PC-3 (cell line): ENCODE measurements around the gene PDLIM5. TPM values are rescaled to one million over a fixed set of nuclear protein-coding genes. Genes with fewer than 3 reads are reported as not detected.

Source experiments
- ATAC-seq: fragments of 200-7000 bp; cut with Tn5 transposase; 2 replicates; pipeline ENCODE4 v1.9.1; 2020; ENCODE audit warnings: mild to moderate bottlenecking, moderate library complexity
- BruUV-seq: library from RNA; stranded (reverse); fragments of 400-500 nt; replicated peaks from 2 replicates; lab custom pipeline; 2021; lab: Mats Ljungman, UMichigan
- CTCF ChIA-PET: fragments of 300-600 bp; sonication (Branson Sonifier 250); formaldehyde crosslinking; loops from one replicate; lab custom pipeline; 2022; ENCODE audit warnings: antibody characterized with exemption; lab: Charles Lee
- POLR2A ChIA-PET: fragments of 300-600 bp; sonication (Branson Sonifier 250); formaldehyde crosslinking; loops from one replicate; lab custom pipeline; 2022; ENCODE audit warnings: antibody characterized with exemption; ENCODE audit not compliant: unreplicated experiment; lab: Charles Lee
- DNase-seq: peaks from one replicate; pipeline ENCODE4 v3.0.0-alpha.2; 2015
- H2AFZ ChIP-seq: fragments of 300-600 bp; sonication (generic); 2 replicates; pipeline ENCODE4 v1.6.0; 2016; ENCODE audit warnings: antibody characterized with exemption, low read length
- H3F3A ChIP-seq: fragments of 300-600 bp; sonication (generic); one replicate; pipeline ENCODE4 v1.6.0; 2017; ENCODE audit warnings: antibody characterized with exemption, low read length, control low read depth, mild to moderate bottlenecking; ENCODE audit not compliant: unreplicated experiment
- H3K27ac ChIP-seq: fragments of 300-600 bp; sonication (generic); 2 replicates; pipeline ENCODE4 v1.5.1; 2016; ENCODE audit warnings: mild to moderate bottlenecking, low read length
- H3K27me3 ChIP-seq: fragments of 300-600 bp; sonication (generic); 2 replicates; pipeline ENCODE4 v1.6.1; 2016; ENCODE audit warnings: low read length, mixed read lengths
- H3K36me3 ChIP-seq: fragments of 300-600 bp; sonication (generic); 2 replicates; pipeline ENCODE4 v1.6.1; 2016; ENCODE audit warnings: low read depth, mixed run types, low read length, mixed read lengths
- H3K4me1 ChIP-seq: fragments of 300-600 bp; sonication (generic); 2 replicates; pipeline ENCODE4 v1.5.1; 2016; ENCODE audit warnings: low read length; ENCODE audit not compliant: insufficient read depth
- H3K4me2 ChIP-seq: fragments of 300-600 bp; sonication (generic); 2 replicates; pipeline ENCODE4 v1.6.0; 2016; ENCODE audit warnings: low read length
- H3K4me3 ChIP-seq: fragments of 300-600 bp; sonication (generic); 2 replicates; pipeline ENCODE4 v1.5.1; 2016; ENCODE audit warnings: mild to moderate bottlenecking, low read length, mixed read lengths
- H3K79me2 ChIP-seq: fragments of 300-600 bp; sonication (generic); 2 replicates; pipeline ENCODE4 v1.6.1; 2017; ENCODE audit warnings: low read length, mixed read lengths
- H3K9ac ChIP-seq: fragments of 300-600 bp; sonication (generic); 2 replicates; pipeline ENCODE4 v1.6.0; 2016; ENCODE audit warnings: mild to moderate bottlenecking, low read length
- H3K9me2 ChIP-seq: fragments of 300-600 bp; sonication (generic); replicated peaks from 2 replicates; pipeline ENCODE4 v1.6.1; 2016; ENCODE audit warnings: mixed run types, low read length, mixed read lengths
- H3K9me3 ChIP-seq: fragments of 300-600 bp; sonication (generic); 2 replicates; pipeline ENCODE4 v1.6.1; 2016; ENCODE audit warnings: low read length, mixed read lengths
- H4K20me1 ChIP-seq: fragments of 300-600 bp; sonication (generic); 2 replicates; pipeline ENCODE4 v1.6.1; 2016; ENCODE audit warnings: low read length, mixed read lengths
- EZH2 ChIP-seq: fragments of 300-600 bp; sonication (generic); IDR thresholded peaks from one replicate; pipeline ENCODE4 v1.6.1; 2017; ENCODE audit warnings: antibody characterized with exemption, mild to moderate bottlenecking, low read length; ENCODE audit not compliant: unreplicated experiment
- EZH2phosphoT487 ChIP-seq: fragments of 300-600 bp; sonication (generic); IDR thresholded peaks from 2 replicates; pipeline ENCODE4 v1.6.1; 2018; ENCODE audit warnings: mild to moderate bottlenecking, antibody characterized with exemption, low read length, borderline replicate concordance
- intact Hi-C: fragments of 100-400 bp; cut with micrococcal nuclease; formaldehyde crosslinking; loops from 2 replicates; pipeline ENCODE4 v1.9.0; 2023
- total RNA-seq: library from RNA; depleted of rRNA; stranded (reverse); fragments of >200 nt; gene quantifications from 2 replicates; pipeline ENCODE4 v1.2.3, GENCODE V29; 2014
- TF ChIP-seq, protein P1 (sequence below): fragments of 300-600 bp; sonication (generic); conservative IDR thresholded peaks from 2 replicates; pipeline ENCODE4 v1.5.1; 2017; ENCODE audit warnings: antibody characterized with exemption, low read depth, mild to moderate bottlenecking, low read length

The PDLIM5 gene
- total RNA-seq, 1 experiment from 2014 or later, result 57.8 TPM

DNA sequence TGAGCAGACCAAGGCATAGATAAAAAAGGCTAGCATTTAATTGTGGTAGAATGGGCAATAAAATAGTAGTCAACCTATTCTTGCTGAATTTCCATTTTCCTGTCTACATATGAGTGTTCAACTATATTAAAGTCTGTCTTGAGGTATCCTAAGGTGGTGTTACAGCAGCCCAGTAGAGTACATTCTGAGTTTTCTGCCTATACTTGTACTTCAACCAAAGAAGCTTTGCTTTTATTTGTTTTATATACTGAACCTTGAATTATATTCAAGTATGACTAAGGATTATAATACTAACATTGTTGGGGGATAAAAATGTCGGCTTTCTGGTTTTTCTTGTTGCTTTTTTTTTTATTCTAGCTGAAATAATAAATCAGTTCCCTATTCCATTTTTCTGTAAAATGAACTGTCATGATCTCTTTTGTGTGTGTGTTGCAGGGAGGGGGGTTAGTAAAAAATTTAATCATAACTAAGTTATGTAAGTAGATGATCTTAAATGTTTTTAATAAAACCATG lies 106.7 kb downstream of the PDLIM5 start:
- Histone ChIP-seq H3K9me2 (no peaks in the 10 kb centered on the region), H3F3A (peaks cover 2% of the 10 kb centered on the region), H3K9me3 (no peaks in the 10 kb centered on the region), H3K27me3 (no peaks in the 10 kb centered on the region), H3K79me2 (peaks cover 25% of the 10 kb centered on the region), H3K4me3 (peak overlapping the region; percentile 44; the same call in 1 of the 2 replicates), H3K36me3 (no peaks in the 10 kb centered on the region), H3K4me2 (peak overlapping the region; percentile 79), H2AFZ (no peak overlapping the region), H4K20me1 (no peaks in the 10 kb centered on the region), H3K27ac (peak overlapping the region; percentile 60), H3K4me1 (peaks cover 38% of the 10 kb centered on the region), H3K9ac (no peak overlapping the region)
- CTCF ChIA-PET, result no interaction called here
- TF ChIP-seq EZH2 (no peak), EZH2phosphoT487 (no peak)
- TF ChIP-seq, protein P1, sequence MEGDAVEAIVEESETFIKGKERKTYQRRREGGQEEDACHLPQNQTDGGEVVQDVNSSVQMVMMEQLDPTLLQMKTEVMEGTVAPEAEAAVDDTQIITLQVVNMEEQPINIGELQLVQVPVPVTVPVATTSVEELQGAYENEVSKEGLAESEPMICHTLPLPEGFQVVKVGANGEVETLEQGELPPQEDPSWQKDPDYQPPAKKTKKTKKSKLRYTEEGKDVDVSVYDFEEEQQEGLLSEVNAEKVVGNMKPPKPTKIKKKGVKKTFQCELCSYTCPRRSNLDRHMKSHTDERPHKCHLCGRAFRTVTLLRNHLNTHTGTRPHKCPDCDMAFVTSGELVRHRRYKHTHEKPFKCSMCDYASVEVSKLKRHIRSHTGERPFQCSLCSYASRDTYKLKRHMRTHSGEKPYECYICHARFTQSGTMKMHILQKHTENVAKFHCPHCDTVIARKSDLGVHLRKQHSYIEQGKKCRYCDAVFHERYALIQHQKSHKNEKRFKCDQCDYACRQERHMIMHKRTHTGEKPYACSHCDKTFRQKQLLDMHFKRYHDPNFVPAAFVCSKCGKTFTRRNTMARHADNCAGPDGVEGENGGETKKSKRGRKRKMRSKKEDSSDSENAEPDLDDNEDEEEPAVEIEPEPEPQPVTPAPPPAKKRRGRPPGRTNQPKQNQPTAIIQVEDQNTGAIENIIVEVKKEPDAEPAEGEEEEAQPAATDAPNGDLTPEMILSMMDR, result no peak
- no TSS peak for BruUV-seq
- ATAC-seq (peak; percentile 58), DNase-seq (peak; percentile 84)
- POLR2A ChIA-PET, result no interaction called here
- intact Hi-C loops, result no loop called here

DNA sequence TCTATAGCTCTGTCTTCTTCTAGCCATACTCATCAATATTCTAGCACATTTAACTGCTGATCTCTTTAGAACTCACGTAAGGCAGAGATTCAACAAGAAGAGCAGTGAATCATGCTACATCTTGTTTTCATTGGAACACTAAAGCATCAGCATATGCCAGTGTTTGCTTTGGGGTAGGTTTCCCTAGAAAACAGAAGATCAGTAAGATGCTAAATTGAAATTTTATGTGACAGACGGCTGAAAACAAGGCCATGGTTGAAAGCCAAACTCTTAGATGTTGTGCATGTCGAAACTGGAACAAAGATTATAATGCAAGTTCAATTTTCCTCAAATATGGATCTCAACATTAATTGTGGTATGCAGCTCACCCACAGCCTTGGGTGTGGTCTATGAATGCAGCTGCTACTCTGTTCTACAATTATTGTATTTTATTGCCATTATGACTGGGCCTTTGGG lies 107.6 kb downstream of the PDLIM5 start:
- ChIA-PET CTCF (no interaction called here), POLR2A (no interaction called here)
- intact Hi-C loops, result no loop called here
- H3K9ac ChIP-seq, result no peak overlapping the region
- peak; percentile 56 for DNase-seq
- H3K9me2 ChIP-seq, result no peaks in the 10 kb centered on the region
- H3K9me3 ChIP-seq, result no peaks in the 10 kb centered on the region
- peaks cover 2% of the 10 kb centered on the region for H3F3A ChIP-seq
- no peak for ATAC-seq
- no TSS peak for BruUV-seq
- no peaks in the 10 kb centered on the region for H3K27me3 ChIP-seq
- H4K20me1 ChIP-seq, result no peaks in the 10 kb centered on the region
- H3K79me2 ChIP-seq, result peaks cover 27% of the 10 kb centered on the region
- TF ChIP-seq, protein P1, result no peak
- TF ChIP-seq EZH2 (no peak), EZH2phosphoT487 (no peak)
- no peak overlapping the region for H2AFZ ChIP-seq
- peaks cover 38% of the 10 kb centered on the region for H3K4me1 ChIP-seq
- H3K4me2 ChIP-seq, result peak overlapping the region; percentile 79
- peak overlapping the region; percentile 21; the same call in 1 of the 2 replicates for H3K4me3 ChIP-seq
- H3K36me3 ChIP-seq, result no peaks in the 10 kb centered on the region
- H3K27ac ChIP-seq, result peak overlapping the region; percentile 60

DNA sequence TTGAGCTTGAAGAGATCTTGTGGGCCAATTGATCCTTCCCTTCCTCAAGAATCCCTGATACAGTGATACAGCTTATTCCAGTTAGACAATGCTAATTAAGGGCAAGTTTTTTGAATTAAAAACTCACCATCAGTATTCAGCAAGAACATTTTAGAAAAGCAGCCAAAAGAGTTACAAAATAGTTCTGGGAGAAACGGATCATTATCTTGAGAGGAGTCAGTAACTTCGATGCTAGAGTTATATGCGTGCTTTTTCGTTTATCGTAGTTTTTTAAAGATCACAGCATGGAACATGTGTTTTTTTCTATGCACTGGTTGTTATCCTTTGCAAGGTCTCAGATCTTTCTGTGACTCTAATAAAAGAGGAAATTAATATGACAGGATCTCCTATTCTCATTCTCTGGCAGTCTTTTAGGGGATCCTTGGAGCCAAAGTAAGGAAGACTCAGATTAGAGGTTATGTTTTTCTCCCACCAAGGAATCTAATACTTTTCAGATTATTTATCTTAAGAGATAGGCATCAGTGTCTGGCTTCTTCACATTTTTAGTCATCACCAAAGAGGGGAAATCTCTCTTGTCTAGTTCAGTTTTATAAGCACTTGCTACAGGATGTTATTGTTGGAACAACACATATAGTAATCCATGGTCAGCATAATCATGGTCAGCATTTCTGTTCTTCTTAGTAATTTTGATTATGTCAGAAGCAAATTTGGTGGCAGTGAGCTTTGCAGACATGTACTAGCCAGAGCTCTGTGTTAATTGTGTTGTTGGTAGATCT lies 109.7 kb downstream of the PDLIM5 start:
- no peaks in the 10 kb centered on the region for H3K27me3 ChIP-seq
- H3K4me1 ChIP-seq, result peaks cover 38% of the 10 kb centered on the region
- BruUV-seq, result no TSS peak
- intact Hi-C loops, result no loop called here
- no peaks in the 10 kb centered on the region for H4K20me1 ChIP-seq
- H3K36me3 ChIP-seq, result no peaks in the 10 kb centered on the region
- no peak overlapping the region for H3K9ac ChIP-seq
- peaks cover 27% of the 10 kb centered on the region for H3K79me2 ChIP-seq
- peaks cover 2% of the 10 kb centered on the region for H3F3A ChIP-seq
- no peak overlapping the region for H2AFZ ChIP-seq
- DNase-seq (peak; percentile 54), ATAC-seq (peak; percentile 59)
- TF ChIP-seq EZH2 (no peak), EZH2phosphoT487 (no peak)
- TF ChIP-seq, protein P1, result no peak
- H3K27ac ChIP-seq, result no peak overlapping the region
- ChIA-PET CTCF (no interaction called here), POLR2A (interaction anchor here (0.7 kb wide), 1 partner anchor 10 kb away, joined by 3 read pairs; no protein-coding TSS in a partner anchor)
- no peak overlapping the region for H3K4me3 ChIP-seq
- 0 out of 2 replicates have a peak overlapping the region, but pooled peaks have one; percentile 17 for H3K4me2 ChIP-seq
- no peaks in the 10 kb centered on the region for H3K9me2 ChIP-seq
- no peaks in the 10 kb centered on the region for H3K9me3 ChIP-seq
